HCT116 (cell line): ENCODE data around the gene SERAC1. TPM values are rescaled to one million over a fixed set of nuclear protein-coding genes. Genes with fewer than 3 reads are reported as not detected.

Experiments
- ATAC-seq: fragments of 200-7000 bp; cut with Tn5 transposase; 2 replicates; pipeline ENCODE4 v1.9.1; 2020; ENCODE audit warnings: mild to moderate bottlenecking, moderate library complexity
- BruUV-seq: library from RNA; stranded (reverse); fragments of 400-500 nt; replicated peaks from 2 replicates; lab custom pipeline; 2021; lab: Mats Ljungman, UMichigan
- CTCF ChIA-PET: fragments of 300-600 bp; sonication (Branson Sonifier 250); formaldehyde crosslinking; loops from one replicate; lab custom pipeline; 2021; ENCODE audit warnings: antibody characterized with exemption; lab: Charles Lee
- POLR2A ChIA-PET: fragments of 300-600, 350-600 bp; sonication (Branson Sonifier 250); formaldehyde crosslinking; loops from one replicate; lab custom pipeline; 2021; ENCODE audit warnings: antibody characterized with exemption; lab: Charles Lee
- RAD21 ChIA-PET, 2 experiments: fragments of 300-600 bp; sonication (Branson Sonifier 250); formaldehyde crosslinking; loops; one replicate each; lab custom pipeline; 2023; ENCODE audit warnings: low total read pairs in 2 of 2; ENCODE audit not compliant: uncharacterized antibody in 2 of 2, unreplicated experiment in 2 of 2, low non-redundant PET in 1 of 2; lab: Charles Lee
- DNase-seq: peaks from one replicate; pipeline ENCODE4 v3.0.0-alpha.2; 2010; ENCODE audit warnings: low read depth, low spot score
- H2AFZ ChIP-seq: fragments of 200-600 bp; shearing (Covaris generic), sonication (generic); 2 replicates; pipeline ENCODE4 v1.6.1; 2017; ENCODE audit warnings: low read depth, mixed run types, mixed read lengths, antibody characterized with exemption, low read length; ENCODE audit not compliant: poor library complexity, severe bottlenecking
- H3K27ac ChIP-seq: 2 replicates; pipeline ENCODE4 v1.5.1; 2012; ENCODE audit warnings: low read depth, low read length
- H3K27me3 ChIP-seq: fragments of 200-600 bp; sonication (generic); 2 replicates; pipeline ENCODE4 v1.6.1; 2016; ENCODE audit warnings: mixed run types, low read length, mixed read lengths; ENCODE audit not compliant: insufficient read depth
- H3K36me3 ChIP-seq, 2 experiments: fragments of 200-500 bp in 1 of 2; fragments of 200-600 bp in 1 of 2; sonication (Bioruptor generic) in 1 of 2; sonication (generic) in 1 of 2; 2 replicates each; pipeline versions ENCODE4 v1.5.1 to v1.6.1; 2014 to 2016; ENCODE audit warnings: low read length in 2 of 2, inconsistent platforms in 1 of 2, mixed read lengths in 1 of 2, mixed run types in 1 of 2; ENCODE audit not compliant: insufficient read depth in 2 of 2, control insufficient read depth in 1 of 2
- H3K4me1 ChIP-seq, 2 experiments: fragments of 200-600 bp in 1 of 2; sonication (generic) in 1 of 2; 2 replicates each; pipeline versions ENCODE4 v1.5.1 to v1.6.1; 2012 to 2017; ENCODE audit warnings: low read length in 2 of 2, inconsistent platforms in 1 of 2, mild to moderate bottlenecking in 1 of 2, mixed read lengths in 1 of 2, mixed run types in 1 of 2, moderate library complexity in 1 of 2; ENCODE audit not compliant: insufficient read depth in 2 of 2, control insufficient read depth in 1 of 2
- H3K4me2 ChIP-seq: fragments of 200-600 bp; sonication (generic); 2 replicates; pipeline ENCODE4 v1.6.1; 2017; ENCODE audit warnings: mixed run types, low read length, mixed read lengths
- H3K4me3 ChIP-seq, 2 experiments: fragments of 200-600 bp in 1 of 2; sonication (generic) in 1 of 2; replicated peaks in 1 of 2; 2 replicates each; pipeline ENCODE4 v1.5.1; 2011 to 2016; ENCODE audit warnings: low read length in 2 of 2, control low read depth in 1 of 2, low read depth in 1 of 2, mild to moderate bottlenecking in 1 of 2, mixed read lengths in 1 of 2, mixed run types in 1 of 2
- H3K79me2 ChIP-seq: fragments of 200-600 bp; sonication (generic); 2 replicates; pipeline ENCODE4 v1.6.1; 2017; ENCODE audit warnings: mild to moderate bottlenecking, mixed run types, low read length, moderate library complexity, mixed read lengths; ENCODE audit not compliant: insufficient read depth
- H3K9ac ChIP-seq: fragments of 200-600 bp; sonication (generic); 2 replicates; pipeline ENCODE4 v1.6.1; 2016; ENCODE audit warnings: low read length, mixed read lengths
- H3K9me2 ChIP-seq: fragments of 200-600 bp; sonication (generic), shearing (Covaris generic); 2 replicates; pipeline ENCODE4 v1.6.1; 2017; ENCODE audit warnings: mixed run types, mild to moderate bottlenecking, moderate library complexity; ENCODE audit not compliant: insufficient read depth
- H3K9me3 ChIP-seq, 2 experiments: fragments of 200-500 bp in 1 of 2; fragments of 200-600 bp in 1 of 2; sonication (Bioruptor generic) in 1 of 2; sonication (generic) in 1 of 2; 2 replicates each; pipeline ENCODE4 v1.6.1; 2014 to 2017; ENCODE audit warnings: low read length in 2 of 2, mixed read lengths in 2 of 2, inconsistent platforms in 1 of 2, low read depth in 1 of 2, mild to moderate bottlenecking in 1 of 2, mixed run types in 1 of 2, moderate library complexity in 1 of 2; ENCODE audit not compliant: control insufficient read depth in 1 of 2, insufficient read depth in 1 of 2
- H4K20me1 ChIP-seq: fragments of 200-600 bp; sonication (generic), shearing (Covaris generic); 2 replicates; pipeline ENCODE4 v1.6.1; 2017; ENCODE audit warnings: mixed run types, mild to moderate bottlenecking, moderate library complexity; ENCODE audit not compliant: insufficient read depth
- CBX3 ChIP-seq: IDR thresholded peaks from 2 replicates; pipeline ENCODE4 v1.6.1; 2012; ENCODE audit warnings: low read depth
- CEBPB ChIP-seq: IDR thresholded peaks from 2 replicates; pipeline ENCODE4 v1.6.1; 2012; ENCODE audit warnings: low read depth
- EGR1 ChIP-seq: IDR thresholded peaks from 2 replicates; pipeline ENCODE4 v1.6.1; 2012; ENCODE audit warnings: low read depth
- ELF1 ChIP-seq: IDR thresholded peaks from 2 replicates; pipeline ENCODE4 v1.6.1; 2012; ENCODE audit warnings: low read depth, borderline replicate concordance
- EZH2 ChIP-seq: fragments of 200-600 bp; sonication (generic); IDR thresholded peaks from 2 replicates; pipeline ENCODE4 v1.6.1; 2017; ENCODE audit warnings: antibody characterized with exemption, mixed run types
- JUND ChIP-seq: IDR thresholded peaks from 2 replicates; pipeline ENCODE4 v1.6.1; 2012
- POLR2A ChIP-seq: IDR thresholded peaks from 2 replicates; pipeline ENCODE4 v1.7.0; 2011; ENCODE audit warnings: borderline replicate concordance; ENCODE audit not compliant: insufficient read depth, insufficient read length; ENCODE audit errors: extremely low read depth
- POLR2AphosphoS5 ChIP-seq: IDR thresholded peaks from 2 replicates; pipeline ENCODE4 v1.6.1; 2011; ENCODE audit warnings: mild to moderate bottlenecking, low read depth, low read length, moderate library complexity
- RAD21 ChIP-seq: IDR thresholded peaks from 2 replicates; pipeline ENCODE4 v1.6.1; 2012; ENCODE audit warnings: low read depth, mild to moderate bottlenecking
- SIN3A ChIP-seq: IDR thresholded peaks from 2 replicates; pipeline ENCODE4 v1.6.1; 2012; ENCODE audit warnings: low read depth
- SRF ChIP-seq: IDR thresholded peaks from 2 replicates; pipeline ENCODE4 v1.6.1; 2012; ENCODE audit warnings: low read depth
- TCF7L2 ChIP-seq: IDR thresholded peaks from 2 replicates; pipeline ENCODE4 v1.7.0; 2011; ENCODE audit warnings: borderline replicate concordance, inconsistent platforms; ENCODE audit not compliant: insufficient read depth, insufficient read length; ENCODE audit errors: extremely low read depth
- YY1 ChIP-seq: IDR thresholded peaks from 2 replicates; pipeline ENCODE4 v1.6.1; 2011; ENCODE audit warnings: low read length, low read depth, moderate library complexity, mild to moderate bottlenecking; ENCODE audit not compliant: insufficient replicate concordance; ENCODE audit errors: extremely low read depth
- ZBTB33 ChIP-seq: IDR thresholded peaks from 2 replicates; pipeline ENCODE4 v1.6.1; 2011; ENCODE audit warnings: mild to moderate bottlenecking, low read length, moderate library complexity; ENCODE audit not compliant: insufficient replicate concordance; ENCODE audit errors: extremely low read depth
- intact Hi-C: fragments of 100-400 bp; cut with micrococcal nuclease; formaldehyde crosslinking; loops from 2 replicates; pipeline ENCODE4 v1.10.0; 2022
- total RNA-seq: library from RNA; stranded (reverse); gene quantifications from one replicate; pipeline ENCODE4 v1.2.1, GENCODE V29; 2021; ENCODE audit not compliant: unreplicated experiment
- TF ChIP-seq, protein P1 (sequence below), 3 experiments: fragments of 200-600 bp in 1 of 3; sonication (generic) in 1 of 3; IDR thresholded peaks in 2 of 3; conservative IDR thresholded peaks in 1 of 3; 2 replicates each; pipeline ENCODE4 v1.5.1; 2012 to 2017; ENCODE audit warnings: low read depth in 2 of 3, low read length in 2 of 3, antibody characterized with exemption in 1 of 3, borderline replicate concordance in 1 of 3, control low read depth in 1 of 3, mild to moderate bottlenecking in 1 of 3, mixed read lengths in 1 of 3, mixed run types in 1 of 3, moderate library complexity in 1 of 3; ENCODE audit not compliant: insufficient read depth in 1 of 3

SERAC1 gene
- total RNA-seq, 1 experiment from 2014 or later, result 7.6 TPM

- H4K20me1 ChIP-seq, result no peaks in the 10 kb centered on the region
- intact Hi-C loops, result loop anchor here (1.0 to 10.0 kb wide), 4 partner anchors 91 to 757 kb away; partner anchors contain the start of gene SYNJ2
- H3K79me2 ChIP-seq, result no peaks in the 10 kb centered on the region
- RAD21 ChIA-PET, result interaction anchor here (0.6 to 0.9 kb wide), 2 partner anchors 29 to 89 kb away, joined by 3 read pairs; no protein-coding TSS in a partner anchor
- no peaks in the 10 kb centered on the region for H3K9me3 ChIP-seq
- CTCF ChIA-PET, result interaction anchor here (1.0 to 3.1 kb wide), 11 partner anchors 9 to 406 kb away, joined by 3 to 18 read pairs (median 4); no protein-coding TSS in a partner anchor
- H3K27ac ChIP-seq, result no peak overlapping the region
- H2AFZ ChIP-seq, result no peak overlapping the region
- H3K4me2 ChIP-seq, result no peak overlapping the region
- H3K9me2 ChIP-seq, result no peaks in the 10 kb centered on the region
- peak; percentile 44 for ATAC-seq
- no peak for TF ChIP-seq SIN3A
- TF ChIP-seq, protein P1, sequence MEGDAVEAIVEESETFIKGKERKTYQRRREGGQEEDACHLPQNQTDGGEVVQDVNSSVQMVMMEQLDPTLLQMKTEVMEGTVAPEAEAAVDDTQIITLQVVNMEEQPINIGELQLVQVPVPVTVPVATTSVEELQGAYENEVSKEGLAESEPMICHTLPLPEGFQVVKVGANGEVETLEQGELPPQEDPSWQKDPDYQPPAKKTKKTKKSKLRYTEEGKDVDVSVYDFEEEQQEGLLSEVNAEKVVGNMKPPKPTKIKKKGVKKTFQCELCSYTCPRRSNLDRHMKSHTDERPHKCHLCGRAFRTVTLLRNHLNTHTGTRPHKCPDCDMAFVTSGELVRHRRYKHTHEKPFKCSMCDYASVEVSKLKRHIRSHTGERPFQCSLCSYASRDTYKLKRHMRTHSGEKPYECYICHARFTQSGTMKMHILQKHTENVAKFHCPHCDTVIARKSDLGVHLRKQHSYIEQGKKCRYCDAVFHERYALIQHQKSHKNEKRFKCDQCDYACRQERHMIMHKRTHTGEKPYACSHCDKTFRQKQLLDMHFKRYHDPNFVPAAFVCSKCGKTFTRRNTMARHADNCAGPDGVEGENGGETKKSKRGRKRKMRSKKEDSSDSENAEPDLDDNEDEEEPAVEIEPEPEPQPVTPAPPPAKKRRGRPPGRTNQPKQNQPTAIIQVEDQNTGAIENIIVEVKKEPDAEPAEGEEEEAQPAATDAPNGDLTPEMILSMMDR (IDR thresholded peaks at IDR 0.05 in 2 of 3, conservative IDR thresholded peaks at IDR 0.05 in 1 of 3; ENCODE audit: borderline replicate concordance in 1 of 3, insufficient read depth in 1 of 3, low read depth in 2 of 3, low read length in 2 of 3), result peak; percentile 75 to 87 (median 87)
- TF ChIP-seq ZBTB33, result no peak
- no peak for TF ChIP-seq EGR1
- TF ChIP-seq YY1, result peak; percentile 30
- no peak for TF ChIP-seq JUND
- TF ChIP-seq EZH2, result no peak
- TF ChIP-seq TCF7L2, result no peak
- TF ChIP-seq SRF, result no peak
- TF ChIP-seq POLR2AphosphoS5, result no peak
- TF ChIP-seq RAD21, result peak; percentile 98
- no peak for TF ChIP-seq CEBPB
- TF ChIP-seq ELF1, result no peak
- TF ChIP-seq POLR2A, result no peak
- no peak for TF ChIP-seq CBX3
- no peak overlapping the region for H3K9ac ChIP-seq
- H3K27me3 ChIP-seq, result no peaks in the 10 kb centered on the region
- no TSS peak for BruUV-seq
- DNase-seq, result no peak
- peaks cover 11 to 18% of the 10 kb centered on the region in 2 experiments; a peak in 3 of 4 replicates for H3K36me3 ChIP-seq
- peaks cover 26 to 43% of the 10 kb centered on the region in 2 experiments for H3K4me1 ChIP-seq
- no peak overlapping the region for H3K4me3 ChIP-seq
- POLR2A ChIA-PET, result interaction anchor here (0.7 kb wide), 3 partner anchors 11 to 79 kb away, joined by 3 to 5 read pairs (median 3); no protein-coding TSS in a partner anchor
Measured at GRCh38 chr6:158072083-158072721, 95.9 kb downstream of the SERAC1 start.
